Left hindlimb (tissue), 1 donor: ENCODE results near the gene SETBP1.

ENCODE experiments used
- DNase-seq: peaks from one replicate; pipeline ENCODE4 v3.0.0-alpha.2; 2018

Gene SETBP1

GRCh38 chr18:44848644-44849335, 168.1 kb downstream of the SETBP1 start:
- no peak for DNase-seq

- DNase-seq, result no peak
Observed at GRCh38 chr18:44849361-44849760, 168.7 kb downstream of the SETBP1 start.

GRCh38 chr18:44850001-44850400, 169.3 kb downstream of the SETBP1 start:
- DNase-seq, result no peak

- DNase-seq, result no peak
Observed at GRCh38 chr18:44851856-44852621, 171.4 kb downstream of the SETBP1 start.

GRCh38 chr18:44852818-44853217, 172.1 kb downstream of the SETBP1 start:
- DNase-seq, result no peak

GRCh38 chr18:44853430-44853829, 172.7 kb downstream of the SETBP1 start:
- no peak for DNase-seq

GRCh38 chr18:44855681-44856080, 175.0 kb downstream of the SETBP1 start:
- no peak for DNase-seq

GRCh38 chr18:44856157-44856556, 175.5 kb downstream of the SETBP1 start:
- no peak for DNase-seq

- no peak for DNase-seq
Observed at GRCh38 chr18:44857081-44857480, 176.4 kb downstream of the SETBP1 start.

GRCh38 chr18:44857744-44858491, 177.2 kb downstream of the SETBP1 start:
- DNase-seq, result no peak

GRCh38 chr18:44859263-44859662, 178.6 kb downstream of the SETBP1 start:
- DNase-seq, result no peak

GRCh38 chr18:44859751-44860439, 179.2 kb downstream of the SETBP1 start:
- no peak for DNase-seq

- no peak for DNase-seq
Observed at GRCh38 chr18:44862112-44862511, 181.4 kb downstream of the SETBP1 start.

- DNase-seq, result no peak
Observed at GRCh38 chr18:44866103-44866502, 185.4 kb downstream of the SETBP1 start.

- no peak for DNase-seq
Observed at GRCh38 chr18:44869533-44869932, 188.8 kb downstream of the SETBP1 start.

GRCh38 chr18:44870631-44871502, 190.2 kb downstream of the SETBP1 start:
- DNase-seq, result no peak

GRCh38 chr18:44871771-44872170, 191.1 kb downstream of the SETBP1 start:
- DNase-seq, result no peak

- DNase-seq, result no peak
Observed at GRCh38 chr18:44876024-44876423, 195.3 kb downstream of the SETBP1 start.

- DNase-seq, result no peak
Observed at GRCh38 chr18:44876755-44877154, 196.1 kb downstream of the SETBP1 start.

- no peak for DNase-seq
Observed at GRCh38 chr18:44878335-44878734, 197.6 kb downstream of the SETBP1 start.

- no peak for DNase-seq
Observed at GRCh38 chr18:44880170-44880569, 199.5 kb downstream of the SETBP1 start.
